ENCODE measurements around the gene SHCBP1L.

GRCh38 chr1:182998482-182998881, 45.5 kb upstream of the SHCBP1L start:
- TF ChIP-seq CTCF (IDR thresholded peaks at IDR 0.05): no peak
- no peak for TF ChIP-seq POLR2A (IDR thresholded peaks at IDR 0.05)

All from uterus (tissue), 2 donors.